Bronchial smooth muscle cell (primary cell): ENCODE data around the gene STXBP5. TPM values are rescaled to one million over a fixed set of nuclear protein-coding genes. Genes with fewer than 3 reads are reported as not detected.

Experiments used
- total RNA-seq: library from RNA; depleted of rRNA; stranded (reverse); fragments of >200 nt; gene quantifications from 2 replicates; pipeline ENCODE4 v1.2.1, GENCODE V29; 2014

Gene STXBP5
- total RNA-seq: 29.5 and 35.0 TPM in 2 replicates

GRCh38 chr6:147204060-147204785 lies at the start of gene STXBP5:
Gene STXBP5, plus strand, starts transcription at chr6:147204417. Its CDS starts 116 bp downstream, at chr6:147204533.

